WTC11 (cell line): Measurements from ENCODE around the gene D2HGDH. TPM values are rescaled to one million over a fixed set of nuclear protein-coding genes. Genes with fewer than 3 reads are reported as not detected.
A peak's percentile ranks its signal among the peaks of the same experiment; 100 is the strongest.

ENCODE experiments used
- ATAC-seq: fragments of 200-7000 bp; cut with Tn5 transposase; 2 replicates; pipeline ENCODE4 v1.10.0; 2021; ENCODE audit warnings: mild to moderate bottlenecking, moderate library complexity
- CTCF ChIA-PET: fragments of 300-600 bp; sonication (Branson Sonifier 250); formaldehyde crosslinking; loops from one replicate; lab custom pipeline; 2021; ENCODE audit warnings: antibody characterized with exemption; lab: Charles Lee
- POLR2A ChIA-PET: fragments of 350-600 bp; sonication (Branson Sonifier 250); formaldehyde crosslinking; loops from one replicate; lab custom pipeline; 2021; ENCODE audit warnings: antibody characterized with exemption; lab: Charles Lee
- DNase-seq: peaks from one replicate; pipeline ENCODE4 v3.0.0; 2021; ENCODE audit warnings: low spot score
- H3K27ac Mint-ChIP-seq: 2 replicates; pipeline ENCODE4 v1.8.0; 2021; ENCODE audit warnings: mixed read lengths
- H3K27me3 Mint-ChIP-seq: 2 replicates; pipeline ENCODE4 v1.8.0; 2021; ENCODE audit warnings: low read depth, mild to moderate bottlenecking, moderate library complexity, mixed read lengths
- H3K36me3 Mint-ChIP-seq: 2 replicates; pipeline ENCODE4 v1.8.0; 2021; ENCODE audit warnings: mixed read lengths
- H3K4me1 Mint-ChIP-seq: 2 replicates; pipeline ENCODE4 v1.8.0; 2022; ENCODE audit warnings: mixed read lengths
- H3K4me3 Mint-ChIP-seq: 2 replicates; pipeline ENCODE4 v1.8.0; 2021; ENCODE audit warnings: mild to moderate bottlenecking, moderate library complexity, mixed read lengths
- H3K9me3 Mint-ChIP-seq: 2 replicates; pipeline ENCODE4 v1.8.0; 2021; ENCODE audit warnings: mixed read lengths
- ELF4 ChIP-seq: sonication (generic); formaldehyde crosslinking; IDR thresholded peaks from 2 replicates; pipeline ENCODE4 v1.8.1; 2022; ENCODE audit warnings: low read depth, mild to moderate bottlenecking, moderate library complexity, missing genetic modification reagents
- ETV6 ChIP-seq: sonication (generic); formaldehyde crosslinking; IDR thresholded peaks from 2 replicates; pipeline ENCODE4 v1.8.1; 2022; ENCODE audit warnings: mild to moderate bottlenecking, missing genetic modification reagents
- JUN ChIP-seq: sonication (generic); formaldehyde crosslinking; IDR thresholded peaks from 2 replicates; pipeline ENCODE4 v1.8.0; 2023; ENCODE audit warnings: mild to moderate bottlenecking, missing genetic modification reagents
- NFE2L1 ChIP-seq: sonication (generic); formaldehyde crosslinking; IDR thresholded peaks from 2 replicates; pipeline ENCODE4 v1.8.1; 2023; ENCODE audit warnings: missing genetic modification reagents
- PRRX2 ChIP-seq: fragments of 250-450 bp; sonication (Bioruptor Pico); IDR thresholded peaks from 2 replicates; pipeline ENCODE4 v1.8.0; 2021; ENCODE audit warnings: mild to moderate bottlenecking
- RORB ChIP-seq: fragments of 250-450 bp; sonication (Bioruptor Pico); IDR thresholded peaks from 2 replicates; pipeline ENCODE4 v1.9.0; 2021; ENCODE audit warnings: mild to moderate bottlenecking
- TCF7 ChIP-seq: sonication (generic); formaldehyde crosslinking; IDR thresholded peaks from 2 replicates; pipeline ENCODE4 v1.8.0; 2022; ENCODE audit warnings: mild to moderate bottlenecking, low read depth, missing genetic modification reagents, moderate library complexity
- ZNF263 ChIP-seq: sonication (generic); formaldehyde crosslinking; IDR thresholded peaks from 2 replicates; pipeline ENCODE4 v1.8.1; 2022; ENCODE audit warnings: low read depth, mild to moderate bottlenecking, moderate library complexity, missing genetic modification reagents
- ZNF416 ChIP-seq: fragments of 250-450 bp; sonication (Bioruptor Pico); IDR thresholded peaks from 2 replicates; pipeline ENCODE4 v1.9.0; 2021; ENCODE audit warnings: mild to moderate bottlenecking, inconsistent platforms
- ZNF671 ChIP-seq: fragments of 250-450 bp; sonication (Bioruptor Pico); IDR thresholded peaks from 2 replicates; pipeline ENCODE4 v1.8.0; 2021; ENCODE audit warnings: mild to moderate bottlenecking
- total RNA-seq: library from RNA; stranded (reverse); gene quantifications from 3 replicates; pipeline ENCODE4 v1.2.3, GENCODE V29; 2021
- TF ChIP-seq, protein P1 (sequence below): fragments of 200-600 bp; IDR thresholded peaks from 2 replicates; pipeline ENCODE4 v1.8.0; 2022; ENCODE audit warnings: antibody characterized with exemption
- TF ChIP-seq, protein P2 (sequence below): sonication (generic); formaldehyde crosslinking; IDR thresholded peaks from 2 replicates; pipeline ENCODE4 v1.8.1; 2022; ENCODE audit warnings: low read depth, missing genetic modification reagents, borderline replicate concordance
- TF ChIP-seq, protein P3 (sequence below): sonication (generic); formaldehyde crosslinking; IDR thresholded peaks from 2 replicates; pipeline ENCODE4 v1.8.0; 2022; ENCODE audit warnings: missing genetic modification reagents
- TF ChIP-seq, protein P4 (sequence below): fragments of 250-450 bp; sonication (Bioruptor Pico); IDR thresholded peaks from 2 replicates; pipeline ENCODE4 v1.9.0; 2021; ENCODE audit warnings: mild to moderate bottlenecking, borderline replicate concordance
- TF ChIP-seq, protein P5 (sequence below): fragments of 250-450 bp; sonication (Bioruptor Pico); IDR thresholded peaks from 2 replicates; pipeline ENCODE4 v1.9.0; 2021; ENCODE audit warnings: mild to moderate bottlenecking
- TF ChIP-seq, protein P6 (sequence below): sonication (generic); formaldehyde crosslinking; conservative IDR thresholded peaks from 2 replicates; pipeline ENCODE4 v1.8.1; 2022; ENCODE audit warnings: mild to moderate bottlenecking, missing genetic modification reagents

The D2HGDH gene
- total RNA-seq, 1 experiment from 2014 or later, result 22.7 TPM

DNA sequence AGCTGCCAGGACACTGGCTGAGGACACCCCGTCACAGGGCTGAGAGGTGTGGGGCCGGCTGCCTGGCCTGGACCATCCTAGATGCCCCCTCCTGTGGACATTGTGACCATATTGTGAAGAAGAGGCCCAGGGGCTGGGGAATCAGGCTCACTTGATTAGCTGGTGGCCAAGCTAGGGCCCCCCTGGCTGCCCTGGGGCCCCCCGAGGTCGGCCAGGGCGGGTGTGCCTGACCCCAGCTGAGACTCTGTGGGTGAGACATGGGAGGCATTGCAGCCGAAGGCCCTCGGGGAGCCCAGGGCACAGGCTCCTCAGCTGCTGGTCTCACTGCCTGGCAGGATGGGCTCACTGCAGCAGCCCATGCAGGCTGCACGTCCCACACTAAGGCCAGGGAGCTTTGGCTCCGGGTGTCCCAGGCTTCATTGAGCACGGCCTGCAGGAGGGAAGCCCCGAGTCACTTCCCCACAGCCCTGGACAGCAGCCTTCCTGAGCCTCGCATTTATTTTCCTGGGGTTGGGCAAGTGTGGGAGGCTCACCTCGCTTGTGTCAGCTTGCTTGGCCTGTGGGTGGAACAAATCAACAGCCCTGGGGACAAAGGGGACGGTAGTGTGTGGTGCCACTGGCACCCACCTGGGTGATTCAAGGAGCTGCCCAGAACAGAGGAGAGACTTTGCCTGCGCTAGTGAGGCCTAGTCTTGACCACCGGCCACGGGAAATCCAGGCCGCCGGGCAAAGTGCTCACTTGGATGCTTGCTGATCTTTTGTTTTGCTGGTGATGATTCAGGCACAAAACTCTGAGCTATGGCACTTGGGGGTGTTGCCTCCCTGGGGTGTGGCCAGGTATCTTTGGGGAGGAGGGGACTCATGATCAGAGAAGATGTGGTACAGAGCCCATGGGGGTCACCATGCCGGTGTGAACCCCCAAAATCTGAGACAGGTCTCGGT, 43.5 kb downstream of the D2HGDH start:
- H3K4me3 Mint-ChIP-seq, result no peak overlapping the region
- CTCF ChIA-PET, result interaction anchor here (1.4 kb wide), 1 partner anchor 102 kb away, joined by 3 read pairs; no protein-coding TSS in a partner anchor
- H3K36me3 Mint-ChIP-seq, result peaks cover 18% of the 10 kb centered on the region
- POLR2A ChIA-PET, result no interaction called here
- H3K27me3 Mint-ChIP-seq, result peaks cover 13% of the 10 kb centered on the region
- ATAC-seq (no peak), DNase-seq (peak; percentile 15)
- H3K27ac Mint-ChIP-seq, result no peak overlapping the region; the same call in 1 of the 2 replicates
- TF ChIP-seq ZNF263 (CRISPR knock-in tag) (no peak), ETV6 (CRISPR knock-in tag) (no peak), JUN (CRISPR knock-in tag) (no peak), NFE2L1 (CRISPR knock-in tag) (no peak), ZNF671 (CRISPR knock-in tag) (no peak), TCF7 (CRISPR knock-in tag) (no peak)
- TF ChIP-seq, protein P1, sequence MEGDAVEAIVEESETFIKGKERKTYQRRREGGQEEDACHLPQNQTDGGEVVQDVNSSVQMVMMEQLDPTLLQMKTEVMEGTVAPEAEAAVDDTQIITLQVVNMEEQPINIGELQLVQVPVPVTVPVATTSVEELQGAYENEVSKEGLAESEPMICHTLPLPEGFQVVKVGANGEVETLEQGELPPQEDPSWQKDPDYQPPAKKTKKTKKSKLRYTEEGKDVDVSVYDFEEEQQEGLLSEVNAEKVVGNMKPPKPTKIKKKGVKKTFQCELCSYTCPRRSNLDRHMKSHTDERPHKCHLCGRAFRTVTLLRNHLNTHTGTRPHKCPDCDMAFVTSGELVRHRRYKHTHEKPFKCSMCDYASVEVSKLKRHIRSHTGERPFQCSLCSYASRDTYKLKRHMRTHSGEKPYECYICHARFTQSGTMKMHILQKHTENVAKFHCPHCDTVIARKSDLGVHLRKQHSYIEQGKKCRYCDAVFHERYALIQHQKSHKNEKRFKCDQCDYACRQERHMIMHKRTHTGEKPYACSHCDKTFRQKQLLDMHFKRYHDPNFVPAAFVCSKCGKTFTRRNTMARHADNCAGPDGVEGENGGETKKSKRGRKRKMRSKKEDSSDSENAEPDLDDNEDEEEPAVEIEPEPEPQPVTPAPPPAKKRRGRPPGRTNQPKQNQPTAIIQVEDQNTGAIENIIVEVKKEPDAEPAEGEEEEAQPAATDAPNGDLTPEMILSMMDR, result no peak
- TF ChIP-seq, protein P2, sequence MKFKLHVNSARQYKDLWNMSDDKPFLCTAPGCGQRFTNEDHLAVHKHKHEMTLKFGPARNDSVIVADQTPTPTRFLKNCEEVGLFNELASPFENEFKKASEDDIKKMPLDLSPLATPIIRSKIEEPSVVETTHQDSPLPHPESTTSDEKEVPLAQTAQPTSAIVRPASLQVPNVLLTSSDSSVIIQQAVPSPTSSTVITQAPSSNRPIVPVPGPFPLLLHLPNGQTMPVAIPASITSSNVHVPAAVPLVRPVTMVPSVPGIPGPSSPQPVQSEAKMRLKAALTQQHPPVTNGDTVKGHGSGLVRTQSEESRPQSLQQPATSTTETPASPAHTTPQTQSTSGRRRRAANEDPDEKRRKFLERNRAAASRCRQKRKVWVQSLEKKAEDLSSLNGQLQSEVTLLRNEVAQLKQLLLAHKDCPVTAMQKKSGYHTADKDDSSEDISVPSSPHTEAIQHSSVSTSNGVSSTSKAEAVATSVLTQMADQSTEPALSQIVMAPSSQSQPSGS (CRISPR knock-in tag), result no peak
- TF ChIP-seq, protein P3, sequence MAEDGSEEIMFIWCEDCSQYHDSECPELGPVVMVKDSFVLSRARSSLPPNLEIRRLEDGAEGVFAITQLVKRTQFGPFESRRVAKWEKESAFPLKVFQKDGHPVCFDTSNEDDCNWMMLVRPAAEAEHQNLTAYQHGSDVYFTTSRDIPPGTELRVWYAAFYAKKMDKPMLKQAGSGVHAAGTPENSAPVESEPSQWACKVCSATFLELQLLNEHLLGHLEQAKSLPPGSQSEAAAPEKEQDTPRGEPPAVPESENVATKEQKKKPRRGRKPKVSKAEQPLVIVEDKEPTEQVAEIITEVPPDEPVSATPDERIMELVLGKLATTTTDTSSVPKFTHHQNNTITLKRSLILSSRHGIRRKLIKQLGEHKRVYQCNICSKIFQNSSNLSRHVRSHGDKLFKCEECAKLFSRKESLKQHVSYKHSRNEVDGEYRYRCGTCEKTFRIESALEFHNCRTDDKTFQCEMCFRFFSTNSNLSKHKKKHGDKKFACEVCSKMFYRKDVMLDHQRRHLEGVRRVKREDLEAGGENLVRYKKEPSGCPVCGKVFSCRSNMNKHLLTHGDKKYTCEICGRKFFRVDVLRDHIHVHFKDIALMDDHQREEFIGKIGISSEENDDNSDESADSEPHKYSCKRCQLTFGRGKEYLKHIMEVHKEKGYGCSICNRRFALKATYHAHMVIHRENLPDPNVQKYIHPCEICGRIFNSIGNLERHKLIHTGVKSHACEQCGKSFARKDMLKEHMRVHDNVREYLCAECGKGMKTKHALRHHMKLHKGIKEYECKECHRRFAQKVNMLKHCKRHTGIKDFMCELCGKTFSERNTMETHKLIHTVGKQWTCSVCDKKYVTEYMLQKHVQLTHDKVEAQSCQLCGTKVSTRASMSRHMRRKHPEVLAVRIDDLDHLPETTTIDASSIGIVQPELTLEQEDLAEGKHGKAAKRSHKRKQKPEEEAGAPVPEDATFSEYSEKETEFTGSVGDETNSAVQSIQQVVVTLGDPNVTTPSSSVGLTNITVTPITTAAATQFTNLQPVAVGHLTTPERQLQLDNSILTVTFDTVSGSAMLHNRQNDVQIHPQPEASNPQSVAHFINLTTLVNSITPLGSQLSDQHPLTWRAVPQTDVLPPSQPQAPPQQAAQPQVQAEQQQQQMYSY (CRISPR knock-in tag), result no peak
- TF ChIP-seq, protein P4, sequence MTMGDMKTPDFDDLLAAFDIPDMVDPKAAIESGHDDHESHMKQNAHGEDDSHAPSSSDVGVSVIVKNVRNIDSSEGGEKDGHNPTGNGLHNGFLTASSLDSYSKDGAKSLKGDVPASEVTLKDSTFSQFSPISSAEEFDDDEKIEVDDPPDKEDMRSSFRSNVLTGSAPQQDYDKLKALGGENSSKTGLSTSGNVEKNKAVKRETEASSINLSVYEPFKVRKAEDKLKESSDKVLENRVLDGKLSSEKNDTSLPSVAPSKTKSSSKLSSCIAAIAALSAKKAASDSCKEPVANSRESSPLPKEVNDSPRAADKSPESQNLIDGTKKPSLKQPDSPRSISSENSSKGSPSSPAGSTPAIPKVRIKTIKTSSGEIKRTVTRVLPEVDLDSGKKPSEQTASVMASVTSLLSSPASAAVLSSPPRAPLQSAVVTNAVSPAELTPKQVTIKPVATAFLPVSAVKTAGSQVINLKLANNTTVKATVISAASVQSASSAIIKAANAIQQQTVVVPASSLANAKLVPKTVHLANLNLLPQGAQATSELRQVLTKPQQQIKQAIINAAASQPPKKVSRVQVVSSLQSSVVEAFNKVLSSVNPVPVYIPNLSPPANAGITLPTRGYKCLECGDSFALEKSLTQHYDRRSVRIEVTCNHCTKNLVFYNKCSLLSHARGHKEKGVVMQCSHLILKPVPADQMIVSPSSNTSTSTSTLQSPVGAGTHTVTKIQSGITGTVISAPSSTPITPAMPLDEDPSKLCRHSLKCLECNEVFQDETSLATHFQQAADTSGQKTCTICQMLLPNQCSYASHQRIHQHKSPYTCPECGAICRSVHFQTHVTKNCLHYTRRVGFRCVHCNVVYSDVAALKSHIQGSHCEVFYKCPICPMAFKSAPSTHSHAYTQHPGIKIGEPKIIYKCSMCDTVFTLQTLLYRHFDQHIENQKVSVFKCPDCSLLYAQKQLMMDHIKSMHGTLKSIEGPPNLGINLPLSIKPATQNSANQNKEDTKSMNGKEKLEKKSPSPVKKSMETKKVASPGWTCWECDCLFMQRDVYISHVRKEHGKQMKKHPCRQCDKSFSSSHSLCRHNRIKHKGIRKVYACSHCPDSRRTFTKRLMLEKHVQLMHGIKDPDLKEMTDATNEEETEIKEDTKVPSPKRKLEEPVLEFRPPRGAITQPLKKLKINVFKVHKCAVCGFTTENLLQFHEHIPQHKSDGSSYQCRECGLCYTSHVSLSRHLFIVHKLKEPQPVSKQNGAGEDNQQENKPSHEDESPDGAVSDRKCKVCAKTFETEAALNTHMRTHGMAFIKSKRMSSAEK (CRISPR knock-in tag), result no peak
- H3K9me3 Mint-ChIP-seq, result peaks cover 19% of the 10 kb centered on the region
- H3K4me1 Mint-ChIP-seq, result peaks cover 11% of the 10 kb centered on the region

DNA sequence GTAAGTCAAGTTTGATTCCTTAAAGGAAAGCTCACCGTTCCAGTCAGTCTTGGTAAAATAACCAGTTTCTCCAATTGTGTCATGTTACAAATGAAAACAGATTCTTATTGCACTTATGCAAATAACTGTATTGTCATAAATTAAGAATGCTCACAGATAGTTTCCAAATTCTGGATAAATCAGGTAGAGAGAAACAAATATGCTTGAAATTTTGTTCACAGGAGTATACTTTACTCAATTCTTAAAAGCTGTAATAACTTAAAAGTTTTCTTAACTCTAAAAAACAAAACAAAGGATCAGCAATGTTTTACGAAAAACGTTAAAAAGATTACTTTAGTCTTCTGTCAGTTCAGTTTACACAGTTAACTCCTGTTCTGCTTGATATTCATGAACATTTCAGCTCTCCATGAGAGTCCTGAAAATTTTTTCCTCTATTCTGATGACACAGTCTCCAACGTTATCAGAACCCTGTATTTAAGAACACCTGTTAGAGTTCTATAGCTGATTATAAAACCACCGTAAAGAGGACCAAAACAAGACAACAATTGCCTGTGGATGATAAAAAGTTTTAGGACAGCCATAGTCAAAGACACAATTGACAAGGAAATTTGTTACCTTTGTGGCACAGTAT, 46.6 kb downstream of the D2HGDH start:
- ChIA-PET POLR2A (no interaction called here), CTCF (no interaction called here)
- no peak overlapping the region for H3K27ac Mint-ChIP-seq
- no peak for DNase-seq
- H3K4me3 Mint-ChIP-seq, result no peak overlapping the region
- peaks cover 31% of the 10 kb centered on the region for H3K9me3 Mint-ChIP-seq
- peaks cover 27% of the 10 kb centered on the region for H3K36me3 Mint-ChIP-seq
- ATAC-seq, result no peak
- peaks cover 13% of the 10 kb centered on the region for H3K27me3 Mint-ChIP-seq
- H3K4me1 Mint-ChIP-seq, result peaks cover 16% of the 10 kb centered on the region
- TF ChIP-seq PRRX2 (CRISPR knock-in tag), result no peak
- TF ChIP-seq, protein P5, sequence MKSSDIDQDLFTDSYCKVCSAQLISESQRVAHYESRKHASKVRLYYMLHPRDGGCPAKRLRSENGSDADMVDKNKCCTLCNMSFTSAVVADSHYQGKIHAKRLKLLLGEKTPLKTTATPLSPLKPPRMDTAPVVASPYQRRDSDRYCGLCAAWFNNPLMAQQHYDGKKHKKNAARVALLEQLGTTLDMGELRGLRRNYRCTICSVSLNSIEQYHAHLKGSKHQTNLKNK (CRISPR knock-in tag), result no peak
- no peak for TF ChIP-seq ELF4 (CRISPR knock-in tag)
- TF ChIP-seq, protein P4 (CRISPR knock-in tag), result no peak
- TF ChIP-seq RORB (CRISPR knock-in tag), result no peak
- TF ChIP-seq ZNF416 (CRISPR knock-in tag), result no peak
- TF ChIP-seq, protein P6, sequence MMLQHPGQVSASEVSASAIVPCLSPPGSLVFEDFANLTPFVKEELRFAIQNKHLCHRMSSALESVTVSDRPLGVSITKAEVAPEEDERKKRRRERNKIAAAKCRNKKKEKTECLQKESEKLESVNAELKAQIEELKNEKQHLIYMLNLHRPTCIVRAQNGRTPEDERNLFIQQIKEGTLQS, result no peak
